SK-N-SH (cell line): ENCODE data around the gene SRSF2.

ENCODE experiments used
- CTCF ChIP-seq: fragments of 200-600 bp; sonication (generic); IDR thresholded peaks from 2 replicates; pipeline ENCODE4 v1.6.1; 2017; ENCODE audit warnings: antibody characterized with exemption, mild to moderate bottlenecking, moderate library complexity
- MXI1 ChIP-seq: IDR thresholded peaks from 2 replicates; pipeline ENCODE4 v1.6.1; 2012; ENCODE audit warnings: mild to moderate bottlenecking, low read depth, low read length, improper control_type of control experiment
- POLR2AphosphoS5 ChIP-seq: IDR thresholded peaks from 2 replicates; pipeline ENCODE4 v1.6.1; 2012; ENCODE audit warnings: low read depth, low read length
- RAD21 ChIP-seq: IDR thresholded peaks from 2 replicates; pipeline ENCODE4 v1.6.1; 2012; ENCODE audit warnings: mild to moderate bottlenecking, low read length
- REST ChIP-seq: IDR thresholded peaks from 2 replicates; pipeline ENCODE4 v1.6.1; 2012; ENCODE audit warnings: mild to moderate bottlenecking, low read depth, low read length, moderate library complexity
- TAF1 ChIP-seq: IDR thresholded peaks from 2 replicates; pipeline ENCODE4 v1.6.1; 2012; ENCODE audit warnings: low read depth, mild to moderate bottlenecking, low read length, moderate library complexity, borderline replicate concordance
- USF2 ChIP-seq: fragments of 150-350 bp; IDR thresholded peaks from 2 replicates; pipeline ENCODE4 v1.6.1; 2017; ENCODE audit warnings: antibody characterized with exemption, low read length, low read depth, borderline replicate concordance

GRCh38 chr17:76738468-76738850 lies 1.3 kb upstream of the SRSF2 start:
- no peak for TF ChIP-seq CTCF
- TF ChIP-seq REST = no peak
- TF ChIP-seq POLR2AphosphoS5 = no peak
- TF ChIP-seq MXI1 = no peak
- TF ChIP-seq USF2 = no peak
- TF ChIP-seq RAD21 = no peak
- no peak for TF ChIP-seq TAF1
